ENCODE results near the gene TCFL5.

DNA sequence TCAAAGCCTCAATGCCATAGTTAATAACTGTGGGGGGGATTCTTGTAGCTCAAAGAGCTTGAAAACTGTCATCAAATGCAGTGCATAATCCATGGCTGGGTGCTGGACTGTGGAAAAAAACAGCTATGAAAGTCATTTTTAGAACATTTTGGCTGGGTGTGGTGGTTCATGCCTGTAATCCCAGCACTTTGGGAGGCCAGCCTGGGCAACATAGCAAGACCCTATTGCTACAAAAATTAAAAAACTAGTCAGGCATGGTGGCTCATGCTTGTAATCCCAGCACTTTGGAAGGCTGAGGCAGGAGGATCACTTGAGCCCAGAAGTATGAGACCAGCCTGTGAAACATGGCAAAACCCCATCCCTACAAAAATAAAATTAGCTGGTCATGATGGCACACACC, 12.2 kb downstream of the TCFL5 start:
- TF ChIP-seq, protein P1, sequence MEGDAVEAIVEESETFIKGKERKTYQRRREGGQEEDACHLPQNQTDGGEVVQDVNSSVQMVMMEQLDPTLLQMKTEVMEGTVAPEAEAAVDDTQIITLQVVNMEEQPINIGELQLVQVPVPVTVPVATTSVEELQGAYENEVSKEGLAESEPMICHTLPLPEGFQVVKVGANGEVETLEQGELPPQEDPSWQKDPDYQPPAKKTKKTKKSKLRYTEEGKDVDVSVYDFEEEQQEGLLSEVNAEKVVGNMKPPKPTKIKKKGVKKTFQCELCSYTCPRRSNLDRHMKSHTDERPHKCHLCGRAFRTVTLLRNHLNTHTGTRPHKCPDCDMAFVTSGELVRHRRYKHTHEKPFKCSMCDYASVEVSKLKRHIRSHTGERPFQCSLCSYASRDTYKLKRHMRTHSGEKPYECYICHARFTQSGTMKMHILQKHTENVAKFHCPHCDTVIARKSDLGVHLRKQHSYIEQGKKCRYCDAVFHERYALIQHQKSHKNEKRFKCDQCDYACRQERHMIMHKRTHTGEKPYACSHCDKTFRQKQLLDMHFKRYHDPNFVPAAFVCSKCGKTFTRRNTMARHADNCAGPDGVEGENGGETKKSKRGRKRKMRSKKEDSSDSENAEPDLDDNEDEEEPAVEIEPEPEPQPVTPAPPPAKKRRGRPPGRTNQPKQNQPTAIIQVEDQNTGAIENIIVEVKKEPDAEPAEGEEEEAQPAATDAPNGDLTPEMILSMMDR (IDR thresholded peaks at IDR 0.05), result no peak
- TF ChIP-seq POLR2A (IDR thresholded peaks at IDR 0.05), result no peak

Measured in Peyer's patch (tissue), 4 donors.